GM12892 (cell line): ENCODE data around the gene TMEM203.

ENCODE experiments used
- POLR2AphosphoS5 ChIP-seq: IDR thresholded peaks from 2 replicates; pipeline ENCODE4 v1.6.1; 2011; ENCODE audit warnings: low read depth, low read length, control low read depth
- TAF1 ChIP-seq: IDR thresholded peaks from 2 replicates; pipeline ENCODE4 v1.6.1; 2011; ENCODE audit warnings: low read depth, mild to moderate bottlenecking, control low read depth, low read length, borderline replicate concordance

- TF ChIP-seq POLR2AphosphoS5 (no peak), TAF1 (no peak)
Observed at GRCh38 chr9:137218754-137219271, 13.4 kb upstream of the TMEM203 start.
